ENCODE results near the gene FMNL3. TPM values are rescaled to one million over a fixed set of nuclear protein-coding genes. Genes with fewer than 3 reads are reported as not detected.

The FMNL3 gene
- total and polyA plus RNA-seq, 2 of the 13 experiments (the other 11 are each of a cell fraction or from before 2014, with no cell fraction given) = 0.44 to 1.1 TPM

GRCh38 chr12:49623142-49623904, 83.9 kb downstream of the FMNL3 start, which contains the start of gene PRPF40B (continued):
- TF ChIP-seq EEA1 (CRISPR knock-in tag; IDR thresholded peaks at IDR 0.05; ENCODE audit: borderline replicate concordance) = no peak
- TF ChIP-seq ZNF10 (CRISPR knock-in tag; IDR thresholded peaks at IDR 0.05; ENCODE audit: borderline replicate concordance, low read depth) = no peak
- TF ChIP-seq MED8 (CRISPR knock-in tag; IDR thresholded peaks at IDR 0.05; ENCODE audit: insufficient replicate concordance) = peak; percentile 14
- no peak for TF ChIP-seq ZMAT5 (CRISPR knock-in tag; IDR thresholded peaks at IDR 0.05; ENCODE audit: borderline replicate concordance, low read depth)
- TF ChIP-seq ZNF501 (CRISPR knock-in tag; IDR thresholded peaks at IDR 0.05) = 0 out of 2 replicates have a peak, but pooled peaks have one; percentile 9
- no peak for TF ChIP-seq ATF7 (IDR thresholded peaks at IDR 0.05)
- TF ChIP-seq ATF7 (CRISPR knock-in tag; IDR thresholded peaks at IDR 0.05) = no peak
- TF ChIP-seq, protein P1, sequence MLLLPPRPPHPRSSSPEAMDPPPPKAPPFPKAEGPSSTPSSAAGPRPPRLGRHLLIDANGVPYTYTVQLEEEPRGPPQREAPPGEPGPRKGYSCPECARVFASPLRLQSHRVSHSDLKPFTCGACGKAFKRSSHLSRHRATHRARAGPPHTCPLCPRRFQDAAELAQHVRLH (CRISPR knock-in tag; IDR thresholded peaks at IDR 0.05; ENCODE audit: borderline replicate concordance, low read depth) = 0 out of 2 replicates have a peak, but pooled peaks have one; percentile 68
- no peak for TF ChIP-seq AKNA (CRISPR knock-in tag; IDR thresholded peaks at IDR 0.05; ENCODE audit: borderline replicate concordance)
- no peak for TF ChIP-seq ZNF605 (CRISPR knock-in tag; IDR thresholded peaks at IDR 0.05)
- TF ChIP-seq ZNF263 (CRISPR knock-in tag; IDR thresholded peaks at IDR 0.05) = 0 out of 2 replicates have a peak, but pooled peaks have one; percentile 3
- TF ChIP-seq ZNF205 (CRISPR knock-in tag; IDR thresholded peaks at IDR 0.05) = no peak
- TF ChIP-seq ZNF737 (CRISPR knock-in tag; IDR thresholded peaks at IDR 0.05; ENCODE audit: borderline replicate concordance) = no peak
- no peak for TF ChIP-seq PCBP2 (optimal IDR thresholded peaks at IDR 0.05; ENCODE audit: low read depth, low read length, poor library complexity, severe bottlenecking)
- no peak for TF ChIP-seq ZNF24 (IDR thresholded peaks at IDR 0.05)
